ENCODE measurements around the gene NHS.

NHS gene

GRCh38 chrX:17374619-17375366 is at the start of gene NHS:
NHS (plus strand) TSS chrX:17375200; CDS start chrX:17375758, 558 bp downstream.
- DNase-seq (ENCODE audit: low read depth, low spot score): no peak

GRCh38 chrX:17328837-17329236 is 46.2 kb upstream of the NHS start:
- DNase-seq (ENCODE audit: low read depth, low spot score): no peak

- no peak for DNase-seq (ENCODE audit: low read depth, low spot score)
Observed at GRCh38 chrX:17336377-17336776, 38.6 kb upstream of the NHS start.

GRCh38 chrX:17355976-17356375 is 19.0 kb upstream of the NHS start:
- DNase-seq (ENCODE audit: low read depth, low spot score): no peak

- no peak for DNase-seq (ENCODE audit: low read depth, low spot score)
Observed at GRCh38 chrX:17359500-17359899, 15.5 kb upstream of the NHS start.

GRCh38 chrX:17361620-17362019 is 13.4 kb upstream of the NHS start:
- DNase-seq (ENCODE audit: low read depth, low spot score): no peak

GRCh38 chrX:17368002-17368401 is 7.0 kb upstream of the NHS start:
- DNase-seq (ENCODE audit: low read depth, low spot score): no peak

- no peak for DNase-seq (ENCODE audit: low read depth, low spot score)
Observed at GRCh38 chrX:17369309-17369708, 5.7 kb upstream of the NHS start.

GRCh38 chrX:17370191-17370590 is 4.8 kb upstream of the NHS start:
- DNase-seq (ENCODE audit: low read depth, low spot score): no peak

- no peak for DNase-seq (ENCODE audit: low read depth, low spot score)
Observed at GRCh38 chrX:17372052-17372451, 2.9 kb upstream of the NHS start.

GRCh38 chrX:17373337-17373736 is 1.7 kb upstream of the NHS start:
- no peak for DNase-seq (ENCODE audit: low read depth, low spot score)

GRCh38 chrX:17375367-17375636 is 302 bp downstream of the NHS start:
- no peak for DNase-seq (ENCODE audit: low read depth, low spot score)

GRCh38 chrX:17375637-17376430 is 834 bp downstream of the NHS start:
- no peak for DNase-seq (ENCODE audit: low read depth, low spot score)

GRCh38 chrX:17376431-17377077 is 1.6 kb downstream of the NHS start:
- no peak for DNase-seq (ENCODE audit: low read depth, low spot score)

GRCh38 chrX:17377091-17377717 is 2.2 kb downstream of the NHS start:
- no peak for DNase-seq (ENCODE audit: low read depth, low spot score)

- no peak for DNase-seq (ENCODE audit: low read depth, low spot score)
Observed at GRCh38 chrX:17377795-17378194, 2.8 kb downstream of the NHS start.

GRCh38 chrX:17380221-17380620 is 5.2 kb downstream of the NHS start:
- no peak for DNase-seq (ENCODE audit: low read depth, low spot score)

GRCh38 chrX:17390419-17390850 is 15.4 kb downstream of the NHS start:
- DNase-seq (ENCODE audit: low read depth, low spot score): no peak

- no peak for DNase-seq (ENCODE audit: low read depth, low spot score)
Observed at GRCh38 chrX:17395154-17395553, 20.2 kb downstream of the NHS start.

GRCh38 chrX:17397074-17397473 is 22.1 kb downstream of the NHS start:
- DNase-seq (ENCODE audit: low read depth, low spot score): no peak

- no peak for DNase-seq (ENCODE audit: low read depth, low spot score)
Observed at GRCh38 chrX:17403189-17403691, 28.2 kb downstream of the NHS start.

GRCh38 chrX:17403972-17404371 is 29.0 kb downstream of the NHS start:
- DNase-seq (ENCODE audit: low read depth, low spot score): no peak

Measured in activated naive CD8-positive, alpha-beta T cell treated with anti-CD3 and anti-CD28 coated beads, Interleukin-2, amount 50 U/mL, for 16 hours (primary cell).